H9 (cell line): ENCODE measurements around the gene OR2AG2. TPM values are rescaled to one million over a fixed set of nuclear protein-coding genes. Genes with fewer than 3 reads are reported as not detected.

Experiments used
- DNase-seq: peaks from one replicate; pipeline ENCODE4 v3.0.0-alpha.2; 2017
- H2AFZ ChIP-seq: one replicate; pipeline ENCODE4 v1.6.1; 2013; ENCODE audit warnings: mild to moderate bottlenecking, low read length, control low read depth, moderate library complexity
- H2AK5ac ChIP-seq: 2 replicates; pipeline ENCODE4 v1.6.1; 2013; ENCODE audit warnings: low read length, control low read depth, mixed read lengths; ENCODE audit not compliant: insufficient read length
- H2BK120ac ChIP-seq: one replicate; pipeline ENCODE4 v1.6.1; 2013; ENCODE audit warnings: low read depth, mild to moderate bottlenecking, low read length, control low read depth, inconsistent platforms; ENCODE audit not compliant: poor library complexity, severe bottlenecking
- H2BK12ac ChIP-seq: 2 replicates; pipeline ENCODE4 v1.6.1; 2013; ENCODE audit warnings: low read length, control low read depth, mixed read lengths, low read depth; ENCODE audit not compliant: insufficient read length
- H2BK15ac ChIP-seq: 2 replicates; pipeline ENCODE4 v1.6.1; 2013; ENCODE audit warnings: low read depth, low read length, control low read depth
- H2BK20ac ChIP-seq: one replicate; pipeline ENCODE4 v1.6.1; 2013; ENCODE audit warnings: low read depth, mild to moderate bottlenecking, low read length, control low read depth, inconsistent platforms; ENCODE audit not compliant: poor library complexity, severe bottlenecking
- H2BK5ac ChIP-seq: 2 replicates; pipeline ENCODE4 v1.6.1; 2013; ENCODE audit warnings: low read length, control low read depth, mixed read lengths; ENCODE audit not compliant: insufficient read length
- H3K14ac ChIP-seq: 2 replicates; pipeline ENCODE4 v1.6.1; 2013; ENCODE audit warnings: low read length, control low read depth; ENCODE audit not compliant: insufficient read depth
- H3K18ac ChIP-seq: 2 replicates; pipeline ENCODE4 v1.6.1; 2013; ENCODE audit warnings: low read depth, mild to moderate bottlenecking, mixed read lengths, low read length, control low read depth; ENCODE audit not compliant: insufficient read length
- H3K23ac ChIP-seq: 2 replicates; pipeline ENCODE4 v1.6.1; 2013; ENCODE audit warnings: low read length, control low read depth, mixed read lengths, low read depth; ENCODE audit not compliant: insufficient read length
- H3K23me2 ChIP-seq: 2 replicates; pipeline ENCODE4 v1.6.1; 2013; ENCODE audit warnings: low read depth, mild to moderate bottlenecking, mixed read lengths, low read length, control low read depth; ENCODE audit not compliant: insufficient read length, poor library complexity, severe bottlenecking
- H3K27ac ChIP-seq: 2 replicates; pipeline ENCODE4 v1.5.1; 2013; ENCODE audit warnings: low read length, control low read depth, mixed read lengths, low read depth; ENCODE audit not compliant: insufficient read length
- H3K27me3 ChIP-seq: 2 replicates; pipeline ENCODE4 v1.6.1; 2013; ENCODE audit warnings: low read length, control low read depth, inconsistent platforms; ENCODE audit not compliant: insufficient read depth
- H3K4ac ChIP-seq: 2 replicates; pipeline ENCODE4 v1.6.1; 2013; ENCODE audit warnings: low read depth, mild to moderate bottlenecking, control low read depth, inconsistent platforms, low read length, moderate library complexity
- H3K4me1 ChIP-seq: 2 replicates; pipeline ENCODE4 v1.6.1; 2013; ENCODE audit warnings: low read length, control low read depth, inconsistent platforms; ENCODE audit not compliant: insufficient read depth
- H3K4me2 ChIP-seq: 2 replicates; pipeline ENCODE4 v1.6.1; 2013; ENCODE audit warnings: low read length, control low read depth, mixed read lengths; ENCODE audit not compliant: insufficient read length, insufficient read depth
- H3K56ac ChIP-seq: 2 replicates; pipeline ENCODE4 v1.6.1; 2013; ENCODE audit warnings: low read depth, mild to moderate bottlenecking, mixed read lengths, low read length, control low read depth; ENCODE audit not compliant: insufficient read length
- H3K79me1 ChIP-seq: 2 replicates; pipeline ENCODE4 v1.6.1; 2013; ENCODE audit warnings: low read depth, mild to moderate bottlenecking, moderate library complexity, low read length, control low read depth, inconsistent platforms; ENCODE audit not compliant: insufficient read depth, poor library complexity, severe bottlenecking
- H3K79me2 ChIP-seq: 2 replicates; pipeline ENCODE4 v1.6.1; 2013; ENCODE audit warnings: low read length, control low read depth, inconsistent platforms; ENCODE audit not compliant: insufficient read depth
- H3K9ac ChIP-seq: 2 replicates; pipeline ENCODE4 v1.6.1; 2013; ENCODE audit warnings: low read length, control low read depth, mixed read lengths; ENCODE audit not compliant: insufficient read length; ENCODE audit errors: extremely low read depth
- H3K9me3 ChIP-seq: one replicate; pipeline ENCODE4 v1.6.1; 2013; ENCODE audit warnings: low read depth, low read length, inconsistent platforms; ENCODE audit not compliant: control insufficient read depth
- H3T11ph ChIP-seq: one replicate; pipeline ENCODE4 v1.6.1; 2013; ENCODE audit warnings: mild to moderate bottlenecking, low read length, control low read depth, inconsistent platforms
- H4K20me1 ChIP-seq: one replicate; pipeline ENCODE4 v1.6.1; 2013; ENCODE audit not compliant: control insufficient read depth, insufficient read length, insufficient read depth
- H4K5ac ChIP-seq: 2 replicates; pipeline ENCODE4 v1.6.1; 2013; ENCODE audit warnings: low read depth, mild to moderate bottlenecking, mixed read lengths, low read length, control low read depth; ENCODE audit not compliant: insufficient read length
- H4K8ac ChIP-seq: replicated peaks from 2 replicates; pipeline ENCODE4 v1.6.1; 2013; ENCODE audit warnings: low read length, control low read depth, mixed read lengths, low read depth; ENCODE audit not compliant: insufficient read length
- H4K91ac ChIP-seq: 2 replicates; pipeline ENCODE4 v1.6.1; 2013; ENCODE audit warnings: low read depth, mild to moderate bottlenecking, moderate library complexity, mixed read lengths, low read length, control low read depth; ENCODE audit not compliant: insufficient read length
- H3K27ac Mint-ChIP-seq, 3 experiments: 2 replicates in 2 of 3; 3 replicates in 1 of 3; pipeline ENCODE4 v1.8.0; 2020 to 2021; ENCODE audit warnings: mixed read lengths in 3 of 3, mild to moderate bottlenecking in 1 of 3, moderate library complexity in 1 of 3
- H3K27me3 Mint-ChIP-seq: 2 replicates; pipeline ENCODE4 v1.8.0; 2021; ENCODE audit warnings: low read depth, mild to moderate bottlenecking, moderate library complexity, mixed read lengths
- H3K36me3 Mint-ChIP-seq, 3 experiments: 2 replicates in 2 of 3; 3 replicates in 1 of 3; pipeline ENCODE4 v1.8.0; 2020 to 2021; ENCODE audit warnings: low read depth in 3 of 3, mixed read lengths in 3 of 3; ENCODE audit not compliant: insufficient read depth in 1 of 3
- H3K4me1 Mint-ChIP-seq, 2 experiments: 2 replicates each; pipeline ENCODE4 v1.8.0; 2020; ENCODE audit warnings: mixed read lengths in 2 of 2
- H3K4me3 Mint-ChIP-seq, 2 experiments: 2 replicates in 1 of 2; 3 replicates in 1 of 2; pipeline ENCODE4 v1.8.0; 2020 to 2021; ENCODE audit warnings: mild to moderate bottlenecking in 2 of 2, mixed read lengths in 2 of 2, moderate library complexity in 1 of 2
- H3K9me3 Mint-ChIP-seq, 2 experiments: 2 replicates in 1 of 2; 3 replicates in 1 of 2; pipeline ENCODE4 v1.8.0; 2020; ENCODE audit warnings: mild to moderate bottlenecking in 2 of 2, mixed read lengths in 2 of 2, moderate library complexity in 1 of 2
- WGBS: extraction: QIAGEN DNeasy Blood & Tissue Kit; methylation state at CpG from one replicate; pipeline ENCODE4 v1.1.7; 2013; ENCODE audit warnings: missing lambda C conversion rate, low lambda C conversion rate, mixed read lengths; ENCODE audit not compliant: insufficient read length; ENCODE audit errors: extremely low coverage; 5-methylcytosine and 5-hydroxymethylcytosine counted together
- total RNA-seq: library from RNA; stranded (reverse); gene quantifications from 2 replicates; pipeline ENCODE4 v1.2.1, GENCODE V29; 2021
- TF ChIP-seq, protein P1 (sequence below): fragments of 200-600 bp; sonication (generic); conservative IDR thresholded peaks from 3 replicates; pipeline ENCODE4 v1.8.0; 2021; ENCODE audit warnings: antibody characterized with exemption, mild to moderate bottlenecking

The OR2AG2 gene
- total RNA-seq, 1 experiment from 2014 or later: 0.33 TPM

DNA sequence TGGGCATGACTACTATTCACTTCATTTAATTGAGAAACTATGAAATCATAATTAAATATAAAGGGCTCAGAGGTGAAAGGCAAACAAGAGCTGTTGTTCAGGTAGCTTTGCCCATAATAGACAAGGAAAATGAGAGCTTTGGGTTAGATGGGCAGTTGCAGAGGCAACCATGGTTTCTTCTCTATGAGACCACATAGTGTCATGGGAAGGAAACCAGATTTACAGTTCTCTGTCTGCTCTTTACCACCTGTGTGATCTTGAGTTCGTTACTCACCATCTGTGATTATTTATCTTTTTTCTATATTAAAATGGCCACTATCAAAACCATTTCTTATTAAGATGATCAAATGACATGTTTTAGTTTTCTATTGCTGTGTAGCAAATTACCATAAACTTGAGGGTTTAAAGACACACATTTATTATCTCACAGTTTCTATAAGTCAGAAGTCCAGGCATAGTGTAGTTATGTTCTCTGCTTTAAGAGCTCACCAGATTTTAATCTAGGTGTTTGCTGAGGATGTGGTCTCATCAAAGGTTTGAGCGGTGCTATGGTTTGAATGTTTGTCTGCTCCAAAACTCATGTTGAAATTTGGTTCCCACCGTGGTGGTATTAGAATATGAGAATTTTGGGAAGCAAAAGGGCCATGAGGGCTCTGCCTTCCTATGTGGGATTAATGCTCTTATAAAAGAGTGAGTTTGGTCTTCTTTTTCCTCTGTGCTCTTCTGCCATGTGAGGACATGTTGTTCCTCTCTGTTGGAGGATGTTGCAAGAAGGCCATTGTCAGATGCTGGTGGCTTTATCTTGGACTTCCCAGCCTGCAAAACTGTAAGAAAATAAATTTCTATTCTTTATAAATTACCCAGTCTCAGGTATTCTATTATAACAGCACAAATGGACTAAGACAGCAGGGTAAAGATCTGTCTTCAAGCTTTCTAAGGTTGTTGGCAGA lies 38.2 kb downstream of the OR2AG2 start:
- Histone ChIP-seq H3K4ac (no peak overlapping the region), H4K5ac (no peak overlapping the region), H3K27ac (no peak overlapping the region), H3K18ac (no peak overlapping the region), H2BK120ac (no peak overlapping the region), H3K23me2 (no peaks in the 10 kb centered on the region), H3K23ac (no peak overlapping the region), H4K8ac (no peak overlapping the region), H2AFZ (no peak overlapping the region), H3K9me3 (no peaks in the 10 kb centered on the region), H2BK5ac (no peak overlapping the region), H3K79me1 (no peaks in the 10 kb centered on the region), H3K79me2 (no peaks in the 10 kb centered on the region), H3K27me3 (no peaks in the 10 kb centered on the region), H2BK12ac (no peak overlapping the region), H4K20me1 (no peaks in the 10 kb centered on the region), H3K56ac (no peak overlapping the region), H3K4me1 (no peaks in the 10 kb centered on the region), H3K4me2 (no peak overlapping the region), H2BK20ac (no peak overlapping the region), H2BK15ac (no peak overlapping the region), H2AK5ac (no peak overlapping the region), H4K91ac (no peak overlapping the region), H3T11ph (no peak overlapping the region), H3K9ac (no peak overlapping the region), H3K14ac (no peak overlapping the region)
- no peak for DNase-seq
- no peaks in the 10 kb centered on the region for H3K4me1 Mint-ChIP-seq
- no peak overlapping the region for H3K27ac Mint-ChIP-seq
- H3K27me3 Mint-ChIP-seq: peaks cover under 1% of the 10 kb centered on the region
- no CpG with 5 or more reads among the region's 3 CpGs for WGBS
- H3K9me3 Mint-ChIP-seq: no peaks in the 10 kb centered on the region
- no peaks in the 10 kb centered on the region for H3K36me3 Mint-ChIP-seq
- TF ChIP-seq, protein P1, sequence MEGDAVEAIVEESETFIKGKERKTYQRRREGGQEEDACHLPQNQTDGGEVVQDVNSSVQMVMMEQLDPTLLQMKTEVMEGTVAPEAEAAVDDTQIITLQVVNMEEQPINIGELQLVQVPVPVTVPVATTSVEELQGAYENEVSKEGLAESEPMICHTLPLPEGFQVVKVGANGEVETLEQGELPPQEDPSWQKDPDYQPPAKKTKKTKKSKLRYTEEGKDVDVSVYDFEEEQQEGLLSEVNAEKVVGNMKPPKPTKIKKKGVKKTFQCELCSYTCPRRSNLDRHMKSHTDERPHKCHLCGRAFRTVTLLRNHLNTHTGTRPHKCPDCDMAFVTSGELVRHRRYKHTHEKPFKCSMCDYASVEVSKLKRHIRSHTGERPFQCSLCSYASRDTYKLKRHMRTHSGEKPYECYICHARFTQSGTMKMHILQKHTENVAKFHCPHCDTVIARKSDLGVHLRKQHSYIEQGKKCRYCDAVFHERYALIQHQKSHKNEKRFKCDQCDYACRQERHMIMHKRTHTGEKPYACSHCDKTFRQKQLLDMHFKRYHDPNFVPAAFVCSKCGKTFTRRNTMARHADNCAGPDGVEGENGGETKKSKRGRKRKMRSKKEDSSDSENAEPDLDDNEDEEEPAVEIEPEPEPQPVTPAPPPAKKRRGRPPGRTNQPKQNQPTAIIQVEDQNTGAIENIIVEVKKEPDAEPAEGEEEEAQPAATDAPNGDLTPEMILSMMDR: no peak
- H3K4me3 Mint-ChIP-seq: no peak overlapping the region
